ENCODE measurements around the gene CAMK2G.

Gene CAMK2G

DNA sequence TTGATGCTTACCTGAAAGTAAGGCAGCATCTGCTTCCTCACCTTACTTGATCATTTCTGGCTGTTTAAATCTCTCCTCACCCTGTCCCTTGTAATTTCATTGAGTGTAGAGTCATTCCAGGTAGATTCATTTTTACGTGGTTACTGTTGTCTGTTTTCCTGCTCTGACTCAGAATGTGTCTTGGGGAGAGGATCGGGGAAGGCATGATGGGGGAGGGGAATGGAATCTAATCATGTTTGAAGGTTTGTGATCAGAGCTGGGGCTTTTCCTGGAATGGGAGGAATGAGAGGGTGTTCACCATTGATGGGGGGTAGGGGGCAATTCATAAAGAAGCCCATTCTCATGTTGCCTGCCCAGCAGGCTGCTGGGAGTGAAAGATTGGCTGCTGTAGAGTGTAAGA is 111.4 kb downstream of the CAMK2G start:
- DNase-seq: no peak
